OCI-LY3 (cell line): ENCODE data around the gene SPC24.

ENCODE experiments used
- EZH2phosphoT487 ChIP-seq: fragments of 200-600 bp; shearing (Covaris generic); IDR thresholded peaks from 2 replicates; pipeline ENCODE4 v1.6.1; 2018; ENCODE audit warnings: antibody characterized with exemption, mixed run types, low read depth
- TF ChIP-seq, protein P1 (sequence below): fragments of 200-600, 300-600 bp; sonication (generic); IDR thresholded peaks from 2 replicates; pipeline ENCODE4 v1.5.1; 2014; ENCODE audit warnings: antibody characterized with exemption, low read length, low read depth

DNA sequence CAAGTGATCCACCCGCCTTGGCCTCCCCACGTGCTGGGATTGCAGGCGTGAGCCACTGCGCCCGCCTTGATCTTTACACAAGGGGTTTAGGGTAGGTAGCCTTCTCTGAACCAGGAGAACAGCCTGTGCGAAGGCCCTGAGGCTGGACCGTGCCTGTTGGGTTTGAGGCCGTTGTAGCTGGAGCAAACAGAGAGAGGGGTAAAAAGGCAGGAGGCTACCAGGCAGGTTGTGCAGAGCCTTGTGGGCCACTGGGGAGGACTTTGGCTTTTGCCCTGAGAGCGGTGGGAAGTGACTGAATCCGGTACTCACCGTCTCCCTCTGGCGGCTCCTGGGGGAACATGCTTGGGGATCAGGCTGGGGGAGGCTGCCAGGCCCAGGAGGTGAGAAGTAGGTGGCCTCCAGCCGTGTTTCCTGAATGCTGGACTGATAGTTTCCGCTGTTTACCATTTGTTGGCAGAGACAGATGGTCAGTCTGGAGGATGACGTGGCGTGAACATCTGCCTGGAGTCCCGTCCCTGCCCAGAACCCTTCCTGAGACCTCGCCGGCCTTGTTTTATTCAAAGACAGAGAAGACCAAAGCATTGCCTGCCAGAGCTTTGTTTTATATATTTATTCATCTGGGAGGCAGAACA lies 24.6 kb downstream of the SPC24 start:
- TF ChIP-seq, protein P1, sequence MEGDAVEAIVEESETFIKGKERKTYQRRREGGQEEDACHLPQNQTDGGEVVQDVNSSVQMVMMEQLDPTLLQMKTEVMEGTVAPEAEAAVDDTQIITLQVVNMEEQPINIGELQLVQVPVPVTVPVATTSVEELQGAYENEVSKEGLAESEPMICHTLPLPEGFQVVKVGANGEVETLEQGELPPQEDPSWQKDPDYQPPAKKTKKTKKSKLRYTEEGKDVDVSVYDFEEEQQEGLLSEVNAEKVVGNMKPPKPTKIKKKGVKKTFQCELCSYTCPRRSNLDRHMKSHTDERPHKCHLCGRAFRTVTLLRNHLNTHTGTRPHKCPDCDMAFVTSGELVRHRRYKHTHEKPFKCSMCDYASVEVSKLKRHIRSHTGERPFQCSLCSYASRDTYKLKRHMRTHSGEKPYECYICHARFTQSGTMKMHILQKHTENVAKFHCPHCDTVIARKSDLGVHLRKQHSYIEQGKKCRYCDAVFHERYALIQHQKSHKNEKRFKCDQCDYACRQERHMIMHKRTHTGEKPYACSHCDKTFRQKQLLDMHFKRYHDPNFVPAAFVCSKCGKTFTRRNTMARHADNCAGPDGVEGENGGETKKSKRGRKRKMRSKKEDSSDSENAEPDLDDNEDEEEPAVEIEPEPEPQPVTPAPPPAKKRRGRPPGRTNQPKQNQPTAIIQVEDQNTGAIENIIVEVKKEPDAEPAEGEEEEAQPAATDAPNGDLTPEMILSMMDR = peak; percentile 88
- TF ChIP-seq EZH2phosphoT487 = no peak
